Stimulated activated CD8-positive, alpha-beta memory T cell treated with anti-CD3 and anti-CD28 coated beads, Interleukin-4, amount 100 ng/mL, for 48 hours (primary cell): ENCODE measurements around the gene SSPN.

Source experiments
- DNase-seq: peaks from one replicate; pipeline ENCODE4 v3.0.0-alpha.2; 2020

Gene SSPN

GRCh38 chr12:26195250-26195640, at the start of gene SSPN:
Gene SSPN (plus strand): TSS chr12:26195573. CDS start chr12:26195673, 100 bp downstream.
- DNase-seq: no peak

- no peak for DNase-seq
Measured at GRCh38 chr12:26148291-26148690, 47.1 kb upstream of the SSPN start.

GRCh38 chr12:26149968-26150500, 45.3 kb upstream of the SSPN start:
- DNase-seq: no peak

- DNase-seq: no peak
Measured at GRCh38 chr12:26150736-26151450, 44.5 kb upstream of the SSPN start.

- no peak for DNase-seq
Measured at GRCh38 chr12:26152507-26153102, 42.8 kb upstream of the SSPN start.

- no peak for DNase-seq
Measured at GRCh38 chr12:26153421-26154154, 41.8 kb upstream of the SSPN start.

DNA sequence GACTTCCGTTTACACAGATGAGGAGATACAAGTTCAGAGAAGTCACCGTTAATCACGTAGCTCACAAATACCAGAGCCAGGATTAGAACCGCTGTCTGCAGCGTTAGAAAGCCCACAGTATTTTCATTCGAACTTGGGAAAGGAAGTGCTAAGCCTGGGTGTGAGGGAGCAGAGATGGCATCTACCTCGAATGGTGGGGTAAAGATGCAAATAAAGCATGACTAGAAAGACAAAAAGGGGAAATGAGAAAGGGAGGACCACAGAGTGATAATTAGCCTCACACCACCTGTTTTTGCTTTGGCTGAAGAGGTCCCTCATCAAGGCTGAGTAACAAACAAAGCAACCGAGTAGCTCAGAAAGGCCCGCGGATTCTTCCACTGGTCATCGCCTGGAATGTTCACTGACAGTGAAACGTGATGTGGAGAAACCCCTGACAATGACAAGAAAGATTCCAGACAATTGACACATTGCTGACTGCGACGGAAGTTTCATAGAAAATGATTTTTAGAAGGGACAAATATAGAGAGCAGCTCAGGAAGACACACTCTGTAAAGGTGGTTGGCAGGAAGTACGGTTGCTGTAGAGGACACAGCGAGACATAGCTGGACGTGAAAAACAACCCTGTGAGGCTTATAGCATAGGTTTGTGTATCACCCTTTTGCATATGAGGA, 39.0 kb upstream of the SSPN start:
- DNase-seq: no peak

- no peak for DNase-seq
Measured at GRCh38 chr12:26157001-26157400, 38.4 kb upstream of the SSPN start.

- DNase-seq: no peak
Measured at GRCh38 chr12:26158078-26158764, 37.2 kb upstream of the SSPN start.

- DNase-seq: no peak
Measured at GRCh38 chr12:26162174-26162573, 33.2 kb upstream of the SSPN start.

DNA sequence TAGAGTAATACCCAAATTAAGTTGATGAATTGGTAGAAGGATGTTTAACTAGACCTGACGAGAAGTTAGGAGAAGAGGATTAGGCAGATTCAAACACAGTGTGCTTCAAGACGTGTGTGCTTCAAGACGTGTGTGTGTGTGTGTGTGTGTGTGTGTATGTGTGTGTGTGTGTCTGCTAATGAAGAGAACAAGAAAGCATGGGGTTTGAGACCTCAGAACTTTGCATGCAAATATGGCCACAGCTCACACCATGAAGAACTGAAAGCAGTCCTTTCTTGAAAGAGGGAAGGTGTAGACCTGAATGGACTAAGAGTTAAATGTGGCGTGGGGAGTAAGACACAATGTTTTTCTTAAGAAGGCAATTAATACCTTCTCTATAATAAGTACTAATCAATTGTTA, 32.5 kb upstream of the SSPN start:
- DNase-seq: no peak

DNA sequence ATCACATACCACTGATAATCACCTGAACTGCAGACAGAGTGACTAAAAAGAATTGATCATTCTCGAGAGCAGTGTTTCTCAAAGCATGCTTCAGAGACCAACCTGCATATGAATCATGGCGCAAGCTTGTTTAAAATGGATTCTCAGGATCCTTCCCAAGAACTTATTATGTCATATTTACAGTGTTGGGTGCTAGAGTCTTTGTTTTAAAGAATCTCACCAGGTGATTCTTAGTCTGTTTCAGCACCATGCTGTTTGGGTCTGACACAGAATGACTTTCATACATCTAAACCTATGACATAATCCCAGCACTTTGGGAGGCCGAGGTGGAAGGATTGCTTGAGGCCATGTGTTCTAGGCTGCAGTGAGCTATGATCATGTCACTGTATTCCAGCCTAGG, 31.3 kb upstream of the SSPN start:
- no peak for DNase-seq

- no peak for DNase-seq
Measured at GRCh38 chr12:26172013-26172412, 23.4 kb upstream of the SSPN start.

DNA sequence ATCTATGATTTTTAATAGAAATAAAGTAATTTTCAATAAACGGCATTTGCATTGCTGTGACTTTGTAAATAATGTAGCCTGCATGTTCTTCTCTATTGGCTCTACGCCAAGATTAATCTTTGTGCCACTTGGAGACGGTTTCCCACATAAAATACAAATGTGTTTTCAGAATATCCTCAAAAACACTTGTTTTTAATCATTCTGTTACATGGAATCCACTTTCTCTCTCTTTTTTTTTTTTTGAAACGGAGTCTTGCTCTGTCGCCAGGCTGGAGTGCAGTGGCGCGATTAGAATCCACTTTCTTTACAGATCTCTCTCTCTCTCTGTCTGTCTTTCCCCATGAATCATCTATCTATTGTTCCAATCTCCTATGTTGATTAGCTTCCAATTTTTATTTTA, 22.8 kb upstream of the SSPN start:
- no peak for DNase-seq

- no peak for DNase-seq
Measured at GRCh38 chr12:26172946-26173552, 22.3 kb upstream of the SSPN start.

DNA sequence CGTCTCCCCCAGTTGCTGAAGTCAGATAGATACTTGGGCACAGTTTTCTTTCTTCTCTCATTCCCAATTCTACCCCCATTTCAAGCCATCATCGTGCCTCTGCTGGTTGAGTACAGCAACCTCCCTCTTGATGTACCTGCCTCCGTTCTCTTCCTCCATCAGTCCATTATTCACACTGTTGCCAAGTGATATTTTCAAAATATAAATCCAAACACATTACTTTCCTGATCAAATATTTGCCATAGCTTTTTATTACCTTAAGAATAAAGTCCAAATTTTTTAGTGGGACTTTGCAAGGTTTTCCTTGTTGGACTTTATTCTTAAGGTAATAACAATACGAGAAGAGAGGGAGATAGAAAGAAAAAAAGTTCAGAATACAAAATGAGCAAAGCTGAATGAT, 18.6 kb upstream of the SSPN start:
- no peak for DNase-seq

- DNase-seq: no peak
Measured at GRCh38 chr12:26177283-26177682, 18.1 kb upstream of the SSPN start.

- no peak for DNase-seq
Measured at GRCh38 chr12:26179826-26180225, 15.5 kb upstream of the SSPN start.

DNA sequence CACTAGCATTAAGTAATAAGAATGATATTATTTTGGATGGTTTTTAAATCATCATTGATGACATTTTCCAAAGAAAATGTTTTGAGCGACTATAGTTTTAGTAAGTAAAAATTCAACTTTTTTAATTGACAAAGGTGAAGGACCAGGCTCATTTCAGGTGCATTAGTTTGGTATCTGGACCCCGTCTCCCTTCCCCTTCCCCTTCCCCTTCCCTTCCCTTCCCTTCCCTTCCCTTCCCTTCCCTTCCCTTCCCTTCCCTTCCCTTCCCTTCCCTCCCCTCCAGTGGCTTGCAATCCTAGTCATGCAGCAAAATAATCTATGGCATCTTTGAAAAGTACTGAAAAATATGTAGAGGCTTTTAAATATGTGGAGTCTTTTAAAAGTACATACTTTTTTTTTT, 13.0 kb upstream of the SSPN start:
- DNase-seq: no peak

DNA sequence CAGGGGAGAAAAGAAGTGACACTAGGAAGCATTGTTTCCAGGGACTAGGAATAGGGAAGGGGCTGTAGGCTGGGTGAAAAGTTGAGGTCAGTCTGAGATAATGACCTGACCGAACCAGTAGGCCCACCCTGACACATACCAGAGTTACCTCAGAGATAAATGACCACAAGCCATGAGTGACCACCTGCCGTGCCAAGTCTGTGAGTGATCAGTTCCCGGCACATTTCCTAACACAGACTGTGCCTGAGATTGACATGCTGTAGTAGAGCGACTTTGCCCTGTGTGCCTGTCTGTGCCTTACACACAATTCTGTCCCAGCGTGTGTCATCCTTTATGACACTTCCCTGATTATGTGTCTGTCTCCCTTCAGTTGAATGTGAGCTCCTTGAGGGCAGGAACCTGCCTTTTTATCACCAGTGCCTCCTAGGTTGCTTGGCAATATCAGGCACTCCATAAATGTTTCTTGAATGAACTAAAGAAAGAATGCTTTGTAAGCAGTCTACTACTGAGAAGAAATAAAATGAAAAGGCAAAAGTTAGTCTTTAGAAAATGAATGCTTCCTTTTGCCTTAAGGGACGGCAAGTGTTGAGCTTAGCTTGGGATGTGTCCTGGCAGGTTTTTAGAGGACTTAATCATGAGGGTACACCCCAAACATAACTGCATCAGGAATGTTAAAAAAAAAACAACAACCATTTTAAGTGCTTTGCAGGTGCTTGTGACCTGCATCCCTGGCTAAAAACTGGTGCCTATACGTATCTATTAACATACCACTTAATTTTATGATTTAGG, 9.6 kb upstream of the SSPN start:
- no peak for DNase-seq

DNA sequence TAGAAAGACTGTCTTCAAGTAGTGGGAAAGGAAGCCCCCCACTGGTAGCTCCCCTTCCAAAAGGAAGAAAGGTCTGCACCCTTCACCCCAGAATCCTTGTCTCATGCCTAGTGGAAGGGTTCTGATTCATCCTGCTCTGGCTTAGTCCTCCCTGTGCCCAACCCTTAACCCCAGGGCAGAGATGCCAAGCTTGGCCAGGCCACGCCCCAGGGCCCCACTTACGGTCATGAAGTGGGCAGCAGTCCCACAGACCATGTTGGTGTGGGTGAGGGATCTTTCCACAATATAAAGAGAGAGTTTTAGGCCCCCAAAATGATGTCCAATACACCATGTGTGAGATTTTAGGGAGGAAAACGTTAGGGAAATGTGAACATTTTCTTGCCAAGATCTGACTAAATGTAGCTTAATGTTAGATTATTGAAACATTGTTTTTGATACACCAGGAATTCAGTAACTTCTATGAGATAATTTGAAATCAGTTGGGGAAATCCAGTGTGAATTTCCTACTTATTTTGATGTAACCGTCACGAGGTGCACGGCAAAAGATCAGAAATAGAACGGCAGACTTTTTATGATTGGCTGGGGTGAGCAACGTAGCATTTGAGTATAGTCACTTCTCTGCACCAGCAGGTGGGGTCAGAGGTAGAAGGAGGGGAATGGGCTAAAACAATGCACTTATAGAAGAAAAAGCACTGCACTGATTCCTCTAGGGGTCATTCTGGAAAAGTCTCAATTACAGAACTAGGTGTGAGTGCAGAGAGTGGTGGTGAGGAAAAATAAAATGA, 8.2 kb upstream of the SSPN start:
- DNase-seq: no peak
